C4-2B (cell line): ENCODE measurements around the gene RNF123.

ENCODE experiments used
- ZFX ChIP-seq: fragments of 450-650 bp; IDR thresholded peaks from 2 replicates; pipeline ENCODE4 v1.6.1; 2017
- TF ChIP-seq, protein P1 (sequence below): fragments of 450-650 bp; conservative IDR thresholded peaks from 2 replicates; pipeline ENCODE4 v1.5.1; 2017; ENCODE audit warnings: mild to moderate bottlenecking

DNA sequence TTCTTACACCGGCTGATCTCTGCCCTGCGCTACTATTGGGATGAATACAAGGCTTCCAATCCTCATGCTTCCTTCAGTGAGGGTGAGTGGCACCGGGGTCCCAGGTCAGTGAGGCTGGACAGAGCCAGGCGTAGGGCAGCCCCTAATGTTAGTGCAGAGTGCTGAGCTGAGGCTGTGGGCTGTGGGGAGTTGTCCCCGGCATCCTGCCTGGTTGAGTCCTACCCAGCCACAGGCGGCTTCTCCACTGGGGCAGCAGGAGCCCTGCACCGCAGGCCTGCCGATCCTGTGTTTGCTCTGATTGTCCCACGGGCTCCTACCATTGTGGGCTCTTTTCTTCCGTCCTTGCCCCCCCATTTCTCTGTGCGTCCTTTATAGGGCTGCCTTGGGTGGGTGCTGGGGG is 13.3 kb downstream of the RNF123 start:
- TF ChIP-seq, protein P1, sequence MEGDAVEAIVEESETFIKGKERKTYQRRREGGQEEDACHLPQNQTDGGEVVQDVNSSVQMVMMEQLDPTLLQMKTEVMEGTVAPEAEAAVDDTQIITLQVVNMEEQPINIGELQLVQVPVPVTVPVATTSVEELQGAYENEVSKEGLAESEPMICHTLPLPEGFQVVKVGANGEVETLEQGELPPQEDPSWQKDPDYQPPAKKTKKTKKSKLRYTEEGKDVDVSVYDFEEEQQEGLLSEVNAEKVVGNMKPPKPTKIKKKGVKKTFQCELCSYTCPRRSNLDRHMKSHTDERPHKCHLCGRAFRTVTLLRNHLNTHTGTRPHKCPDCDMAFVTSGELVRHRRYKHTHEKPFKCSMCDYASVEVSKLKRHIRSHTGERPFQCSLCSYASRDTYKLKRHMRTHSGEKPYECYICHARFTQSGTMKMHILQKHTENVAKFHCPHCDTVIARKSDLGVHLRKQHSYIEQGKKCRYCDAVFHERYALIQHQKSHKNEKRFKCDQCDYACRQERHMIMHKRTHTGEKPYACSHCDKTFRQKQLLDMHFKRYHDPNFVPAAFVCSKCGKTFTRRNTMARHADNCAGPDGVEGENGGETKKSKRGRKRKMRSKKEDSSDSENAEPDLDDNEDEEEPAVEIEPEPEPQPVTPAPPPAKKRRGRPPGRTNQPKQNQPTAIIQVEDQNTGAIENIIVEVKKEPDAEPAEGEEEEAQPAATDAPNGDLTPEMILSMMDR, result no peak
- no peak for TF ChIP-seq ZFX
